GM12891 (cell line): ENCODE results near the gene COX8C.

Source experiments
- PAX5 ChIP-seq: IDR thresholded peaks from 2 replicates; pipeline ENCODE4 v1.6.1; 2011; ENCODE audit warnings: low read length, moderate library complexity, mild to moderate bottlenecking; ENCODE audit not compliant: insufficient read depth, severe bottlenecking
- POLR2A ChIP-seq: IDR thresholded peaks from 2 replicates; pipeline ENCODE4 v1.6.1; 2011; ENCODE audit warnings: low read depth, low read length, control low read depth
- POLR2AphosphoS5 ChIP-seq: IDR thresholded peaks from 2 replicates; pipeline ENCODE4 v1.6.1; 2011; ENCODE audit warnings: low read depth, low read length, control low read depth
- SPI1 ChIP-seq: IDR thresholded peaks from 2 replicates; pipeline ENCODE4 v1.6.1; 2011; ENCODE audit warnings: low read depth, low read length, control low read depth
- TAF1 ChIP-seq: IDR thresholded peaks from 2 replicates; pipeline ENCODE4 v1.6.1; 2011; ENCODE audit warnings: low read depth, low read length, control low read depth

DNA sequence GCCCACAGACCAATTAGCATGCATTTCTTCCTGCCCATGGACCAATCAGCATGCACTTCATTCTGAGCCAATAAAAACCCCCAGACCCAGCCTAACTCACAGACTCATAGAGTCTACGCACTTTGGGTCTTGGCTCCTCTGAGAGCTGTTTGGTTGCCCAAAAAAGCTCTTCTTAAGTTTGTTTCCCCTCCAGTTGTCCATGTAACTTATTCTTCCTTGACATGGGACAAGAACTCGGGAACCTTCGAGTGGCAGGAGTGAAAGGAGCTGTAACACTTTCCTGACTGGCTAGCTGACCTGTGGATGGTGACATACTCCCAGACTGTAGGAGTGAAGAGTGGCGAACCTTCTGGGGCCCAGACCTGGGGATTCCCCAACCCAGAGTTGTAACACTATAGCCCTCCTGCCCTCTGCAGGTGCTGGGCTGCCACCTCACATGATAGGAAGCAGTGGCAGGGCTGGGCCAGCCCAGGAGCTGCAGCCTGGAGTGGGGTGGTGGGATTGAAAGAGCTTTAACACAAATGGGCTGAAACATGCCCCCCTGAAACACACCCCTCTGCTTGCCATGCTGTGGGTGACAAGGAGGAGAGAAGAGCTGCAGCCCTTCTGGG, 9.7 kb upstream of the COX8C start:
- TF ChIP-seq POLR2AphosphoS5 (no peak), POLR2A (no peak), SPI1 (no peak), TAF1 (no peak), PAX5 (no peak)
